Stomach (tissue), 9 donors: ENCODE results near the gene NAV3. TPM values are rescaled to one million over a fixed set of nuclear protein-coding genes. Genes with fewer than 3 reads are reported as not detected.

ENCODE experiments used
- DNase-seq, 2 donors: peaks; one replicate each; pipeline versions ENCODE4 v3.0.0 to v3.0.0-alpha.2; 2013 to 2019
- H3K27ac ChIP-seq, 5 donors: fragments of 200-600 bp in 4 of 5; sonication (generic) in 4 of 5; one replicate each; pipeline ENCODE4 v1.5.1; 2013 to 2019; ENCODE audit warnings: mild to moderate bottlenecking in 1 of 5, moderate library complexity in 1 of 5
- H3K27me3 ChIP-seq, 3 donors: fragments of 200-600 bp; sonication (generic); one replicate each; pipeline ENCODE4 v1.5.1; 2017 to 2019; ENCODE audit warnings: mixed run types in 1 of 3
- H3K36me3 ChIP-seq, 4 donors: fragments of 200-600 bp; sonication (generic); 1 replicate in 3 of 4; 2 replicates in 1 of 4; pipeline ENCODE4 v1.5.1; 2016 to 2019
- H3K4me1 ChIP-seq, 4 donors: fragments of 200-600 bp; sonication (generic); one replicate each; pipeline ENCODE4 v1.5.1; 2016 to 2019
- H3K4me3 ChIP-seq, 4 donors: fragments of 200-600 bp; sonication (generic) in 3 of 4; one replicate each; pipeline ENCODE4 v1.5.1; 2016 to 2019; ENCODE audit warnings: mild to moderate bottlenecking in 1 of 4
- H3K9me3 ChIP-seq, 4 donors: fragments of 200-600 bp; sonication (generic); one replicate each; pipeline ENCODE4 v1.5.1; 2016 to 2019
- CTCF ChIP-seq, 7 experiments: fragments of 450-650 bp in 4 of 7; fragments of 200-600 bp in 3 of 7; sonication (generic) in 3 of 7; IDR thresholded peaks; one replicate each; pipeline ENCODE4 v1.5.1; 2016 to 2019; ENCODE audit warnings: antibody characterized with exemption in 7 of 7, control low read depth in 2 of 7, mild to moderate bottlenecking in 1 of 7
- EP300 ChIP-seq: sonication (generic); formaldehyde crosslinking; IDR thresholded peaks from one replicate; pipeline ENCODE4 v1.6.1; 2017; ENCODE audit warnings: antibody characterized with exemption
- POLR2A ChIP-seq, 4 donors: fragments of 450-650 bp; IDR thresholded peaks; one replicate each; pipeline ENCODE4 v1.6.1; 2016; ENCODE audit warnings: antibody characterized with exemption in 4 of 4, control low read depth in 2 of 4, mild to moderate bottlenecking in 1 of 4, moderate library complexity in 1 of 4
- POLR2AphosphoS5 ChIP-seq, 3 donors: sonication (generic); formaldehyde crosslinking; IDR thresholded peaks; one replicate each; pipeline ENCODE4 v1.6.1; 2016; ENCODE audit warnings: antibody characterized with exemption in 3 of 3
- WGBS, 5 donors: extraction: QIAGEN DNeasy Blood & Tissue Kit in 3 of 5; methylation state at CpG; one replicate each; pipeline versions ENCODE4 v1.1.5 to v1.1.7; 2013 to 2018; 5-methylcytosine and 5-hydroxymethylcytosine counted together
- intact Hi-C: fragments of 100-400 bp; cut with DNase I; formaldehyde crosslinking; loops from one replicate; pipeline ENCODE4 v1.15.1; 2023; ENCODE audit warnings: low total_unique reads
- polyA plus RNA-seq, 3 donors: library from polyadenylated mRNA; stranded (reverse); fragments of 200-250 nt; gene quantifications; one replicate each; pipeline ENCODE4 v1.2.3, GENCODE V29; 2013
- total RNA-seq, 5 donors: library from RNA; depleted of rRNA; stranded (reverse); fragments of >200 nt; gene quantifications; one replicate each; pipeline versions ENCODE4 v1.1.0 to v1.2.3, GENCODE V29; 2014 to 2016
- donor health status: healthy with polysubstance abuse.
- donor health status: Bipolar disorder and iron deficiency.
- donor health status: healthy.

NAV3 gene
- total and polyA plus RNA-seq, 8 donors, result 0.15 to 18.9 (median 2.2) TPM

GRCh38 chr12:77786675-77787074, 44.0 kb upstream of the NAV3 start:
- 79 to 86% (median 80%) methylated on average over 5 of the region's 5 CpGs for WGBS, 5 donors
- H3K4me3 ChIP-seq, result no peak overlapping the region
- intact Hi-C loops, result no loop called here
- no peak overlapping the region for H3K27ac ChIP-seq
- H3K36me3 ChIP-seq, result no peaks in the 10 kb centered on the region
- TF ChIP-seq POLR2AphosphoS5 (IDR thresholded peaks at IDR 0.05) (no peak), CTCF (IDR thresholded peaks at IDR 0.05) (no peak), POLR2A (IDR thresholded peaks at IDR 0.05) (no peak), EP300 (no peak)
- H3K27me3 ChIP-seq, result no peaks in the 10 kb centered on the region
- no peak for DNase-seq
- peaks cover 0 to 6% (median 0%) of the 10 kb centered on the region in 4 donors for H3K9me3 ChIP-seq
- H3K4me1 ChIP-seq, result no peaks in the 10 kb centered on the region

- Histone ChIP-seq H3K27me3 (no peaks in the 10 kb centered on the region), H3K27ac (no peak overlapping the region), H3K36me3 (no peaks in the 10 kb centered on the region), H3K4me1 (no peaks in the 10 kb centered on the region), H3K4me3 (no peak overlapping the region), H3K9me3 (peaks cover 0 to 6% (median 0%) of the 10 kb centered on the region in 4 donors)
- no peak for TF ChIP-seq EP300
- no peak for TF ChIP-seq POLR2AphosphoS5 (IDR thresholded peaks at IDR 0.05)
- DNase-seq, result no peak
- intact Hi-C loops, result no loop called here
- 52 to 58% (median 55%) methylated on average over 7 of the region's 7 CpGs for WGBS, 5 donors
Measured at GRCh38 chr12:77788231-77789168, 42.2 kb upstream of the NAV3 start.

GRCh38 chr12:77795699-77796098, 35.0 kb upstream of the NAV3 start:
- Histone ChIP-seq H3K36me3 (no peaks in the 10 kb centered on the region), H3K4me1 (peaks cover 0 to 6% (median 0%) of the 10 kb centered on the region in 4 donors), H3K4me3 (no peak overlapping the region), H3K9me3 (no peaks in the 10 kb centered on the region), H3K27ac (no peak overlapping the region), H3K27me3 (no peaks in the 10 kb centered on the region)
- intact Hi-C loops, result no loop called here
- no peak for DNase-seq
- 75 to 84% (median 80%) methylated on average over 3 of the region's 3 CpGs for WGBS, 5 donors
- TF ChIP-seq POLR2AphosphoS5 (IDR thresholded peaks at IDR 0.05) (no peak), CTCF (IDR thresholded peaks at IDR 0.05) (no peak), EP300 (no peak), POLR2A (IDR thresholded peaks at IDR 0.05) (no peak)

GRCh38 chr12:77796775-77797174, 33.9 kb upstream of the NAV3 start:
- no peaks in the 10 kb centered on the region for H3K9me3 ChIP-seq
- no peak overlapping the region for H3K27ac ChIP-seq
- H3K36me3 ChIP-seq, result no peaks in the 10 kb centered on the region
- TF ChIP-seq EP300 (no peak), POLR2A (IDR thresholded peaks at IDR 0.05) (no peak), POLR2AphosphoS5 (IDR thresholded peaks at IDR 0.05) (no peak), CTCF (IDR thresholded peaks at IDR 0.05) (no peak)
- intact Hi-C loops, result no loop called here
- no peak for DNase-seq
- H3K4me1 ChIP-seq, result peaks cover 0 to 6% (median 0%) of the 10 kb centered on the region in 4 donors
- H3K27me3 ChIP-seq, result no peaks in the 10 kb centered on the region
- 33 to 59% (median 43%) methylated on average over 1 of the region's 1 CpG for WGBS, 5 donors
- H3K4me3 ChIP-seq, result no peak overlapping the region

DNA sequence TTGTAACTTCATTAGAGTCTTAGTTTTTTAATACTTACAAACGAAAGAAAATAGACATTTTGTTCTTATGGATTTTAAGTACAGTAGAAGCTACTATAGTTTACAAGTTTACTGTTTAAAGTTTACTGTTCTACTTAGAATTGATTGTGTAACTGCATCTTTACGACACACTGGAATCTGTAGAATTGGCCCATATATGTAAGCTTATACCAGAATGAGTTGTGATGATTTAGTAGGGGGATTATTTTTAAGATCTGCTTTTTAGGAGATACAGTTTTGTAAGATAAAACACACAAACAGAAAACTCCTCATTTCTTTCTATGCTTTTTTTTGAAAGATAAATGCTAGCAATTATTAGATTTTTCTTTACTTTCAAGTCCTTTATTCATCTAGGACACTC, 30.2 kb upstream of the NAV3 start:
- Histone ChIP-seq H3K36me3 (no peaks in the 10 kb centered on the region), H3K4me3 (no peak overlapping the region), H3K27ac (no peak overlapping the region), H3K27me3 (no peaks in the 10 kb centered on the region), H3K4me1 (peaks cover 0 to 6% (median 0%) of the 10 kb centered on the region in 4 donors), H3K9me3 (peaks cover 0 to 12% (median 3%) of the 10 kb centered on the region in 4 donors)
- intact Hi-C loops, result no loop called here
- no peak for DNase-seq
- 71 to 80% (median 79%) methylated on average over 2 of the region's 2 CpGs for WGBS, 5 donors
- TF ChIP-seq POLR2A (IDR thresholded peaks at IDR 0.05) (no peak), EP300 (no peak), CTCF (IDR thresholded peaks at IDR 0.05) (no peak), POLR2AphosphoS5 (IDR thresholded peaks at IDR 0.05) (no peak)
